GM18909 (cell line): ENCODE measurements around the gene ARF3.

Experiments used
- ATAC-seq: cut with Tn5 transposase; IDR thresholded peaks from one replicate; pipeline ENCODE4 v1.9.1; 2021; ENCODE audit warnings: mild to moderate bottlenecking; ENCODE audit not compliant: unreplicated experiment, poor library complexity

The ARF3 gene

DNA sequence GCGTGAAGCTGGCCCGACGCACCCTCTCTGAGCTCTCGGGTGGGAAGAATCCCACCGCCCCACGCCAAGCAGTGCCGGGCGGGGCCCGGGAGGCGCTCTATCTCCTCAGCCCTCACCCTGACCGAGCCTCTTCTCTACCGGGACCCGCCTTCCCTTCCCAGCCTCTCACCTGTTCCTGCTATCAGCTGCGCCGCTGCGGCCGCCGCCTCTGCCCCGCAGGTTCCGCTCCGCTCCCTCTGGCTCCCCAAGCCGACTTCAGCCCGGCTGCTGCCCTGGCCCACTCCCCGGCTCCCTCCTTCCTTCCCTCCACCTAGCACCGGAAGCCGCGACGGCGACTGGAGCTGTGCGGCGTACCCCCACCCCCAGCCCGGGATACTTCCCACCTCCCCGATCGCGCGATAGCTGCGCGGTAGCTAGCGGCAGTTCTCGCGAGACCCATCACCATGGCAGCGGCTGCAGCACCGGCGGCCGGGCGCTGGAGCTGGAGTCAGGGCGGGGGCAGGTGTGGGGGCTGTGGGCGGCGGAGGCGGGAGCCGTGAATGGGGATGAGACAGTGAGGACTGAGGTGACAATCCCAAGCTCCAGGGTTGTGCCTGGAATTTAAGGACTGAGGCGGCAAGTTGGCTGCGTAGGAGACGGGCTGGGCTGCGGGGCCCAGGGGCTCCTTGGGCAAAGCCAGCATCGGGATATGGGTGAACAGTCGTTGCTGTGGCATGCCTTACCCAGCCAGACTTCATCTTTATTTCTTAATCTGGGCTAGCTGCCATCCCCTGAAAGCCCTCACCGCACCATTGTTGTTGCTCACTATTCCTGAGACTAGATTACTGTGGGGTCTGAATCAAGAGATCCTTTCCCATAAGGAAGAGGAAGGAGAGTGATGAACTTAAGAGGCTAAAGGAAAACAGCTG lies at the start of gene ARF3:
Gene ARF3, minus strand, starts transcription at position 347 of the 908 bp plus-strand sequence. CDS start 16,392 bp downstream, outside the sequence.
- peak; percentile 91 for ATAC-seq

DNA sequence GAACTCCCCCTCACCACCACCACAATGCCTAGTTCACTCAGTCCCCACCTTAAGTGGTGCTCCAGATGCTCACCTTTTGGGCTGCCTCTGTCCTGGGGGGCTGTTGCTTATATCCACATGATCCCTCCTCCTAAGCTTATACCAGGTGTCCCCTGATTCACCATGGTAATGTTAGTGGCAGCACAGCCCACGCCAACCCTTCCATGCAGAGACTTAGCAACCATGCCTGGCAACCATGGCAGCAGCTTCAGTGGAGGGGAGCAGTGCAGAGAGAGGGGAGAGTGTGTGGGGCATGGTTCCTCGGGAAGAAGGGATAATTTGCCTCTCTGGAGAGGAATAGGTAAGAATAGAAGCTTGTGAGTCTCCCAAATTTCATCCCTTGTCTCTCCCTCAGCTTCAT lies 43.1 kb upstream of the ARF3 start:
- ATAC-seq = no peak

DNA sequence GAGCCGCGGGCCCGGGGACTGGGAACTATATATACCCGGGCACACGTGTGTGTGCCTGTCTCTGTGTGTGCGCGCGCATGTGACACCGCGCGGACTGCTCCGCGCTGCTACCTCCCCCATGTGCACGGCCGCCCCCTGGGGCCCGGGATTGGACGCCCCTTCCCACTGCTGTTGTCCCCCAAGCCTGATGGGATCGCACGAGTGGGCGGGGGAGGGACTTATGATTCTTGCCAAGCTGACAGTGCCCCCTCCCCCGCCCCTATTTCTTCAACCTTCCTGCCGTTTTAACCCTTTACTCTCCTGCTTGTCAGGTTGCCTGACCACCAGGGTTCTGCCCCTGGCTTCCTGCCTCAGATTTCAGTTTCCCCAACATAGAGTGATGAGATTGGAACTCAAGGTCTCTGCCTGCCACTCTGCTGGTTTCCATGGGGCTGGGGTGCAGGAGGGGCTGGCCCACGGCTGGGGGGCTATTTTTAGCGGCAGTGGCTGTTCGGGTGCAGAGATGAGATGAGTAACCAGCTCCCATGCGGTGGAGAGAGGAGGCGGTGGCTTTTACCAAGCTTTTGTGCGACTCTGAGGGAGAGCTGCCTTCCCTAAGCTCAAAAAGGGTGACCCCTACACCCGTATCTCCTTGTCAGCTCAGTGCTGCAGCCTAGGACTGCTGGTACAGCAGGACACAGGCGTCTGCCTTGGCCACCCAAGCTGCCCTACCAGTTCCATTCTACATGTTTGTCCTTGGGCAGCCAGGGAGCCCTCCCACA lies 42.3 kb upstream of the ARF3 start, which contains the start of gene DDN:
Gene DDN, minus strand, starts transcription at position 5 of the 761 bp plus-strand sequence. CDS start 88 bp downstream, outside the sequence.
- no peak for ATAC-seq

DNA sequence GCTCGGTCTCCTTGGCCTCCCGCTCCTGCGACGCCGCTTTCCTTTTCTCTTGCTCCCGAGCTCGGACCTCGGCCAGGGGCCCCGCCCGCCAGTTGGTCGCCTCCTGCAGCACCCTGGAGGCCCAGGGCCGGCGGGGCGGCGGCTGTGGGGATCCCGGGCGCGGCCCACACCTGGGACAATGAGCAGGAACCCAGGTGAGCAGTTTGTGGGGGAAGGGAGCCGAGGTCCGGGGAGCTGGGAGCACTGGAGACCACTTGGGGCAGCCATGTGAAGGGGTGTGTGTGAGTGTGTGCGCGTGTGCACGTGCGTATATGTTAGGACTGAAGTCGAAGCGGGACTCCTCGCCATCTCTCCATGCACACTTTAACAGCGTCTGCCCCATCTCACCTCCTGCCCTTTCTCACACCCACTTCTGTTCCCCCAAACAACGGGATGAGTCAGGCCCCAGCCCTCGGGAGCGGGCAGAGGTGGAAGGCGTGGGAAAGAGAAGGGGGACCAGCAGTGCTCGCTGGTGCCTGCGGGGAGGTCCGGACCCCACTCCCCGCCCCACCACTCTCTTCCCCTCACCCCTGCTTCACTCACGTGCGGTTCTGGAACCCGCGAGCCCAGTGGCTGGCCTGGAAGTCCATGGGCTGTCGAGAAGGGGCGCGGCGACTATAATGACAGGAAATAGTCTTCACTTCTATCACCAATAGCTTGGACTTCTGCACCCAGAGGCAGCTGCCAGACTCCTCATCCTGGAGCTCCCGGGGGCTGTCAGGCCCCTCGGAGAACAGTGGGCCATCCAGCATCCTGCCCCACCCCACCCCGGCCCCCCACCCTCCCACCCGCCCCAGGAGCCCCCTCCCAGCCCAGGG lies 41.4 kb upstream of the ARF3 start:
- peak; percentile 6 for ATAC-seq

DNA sequence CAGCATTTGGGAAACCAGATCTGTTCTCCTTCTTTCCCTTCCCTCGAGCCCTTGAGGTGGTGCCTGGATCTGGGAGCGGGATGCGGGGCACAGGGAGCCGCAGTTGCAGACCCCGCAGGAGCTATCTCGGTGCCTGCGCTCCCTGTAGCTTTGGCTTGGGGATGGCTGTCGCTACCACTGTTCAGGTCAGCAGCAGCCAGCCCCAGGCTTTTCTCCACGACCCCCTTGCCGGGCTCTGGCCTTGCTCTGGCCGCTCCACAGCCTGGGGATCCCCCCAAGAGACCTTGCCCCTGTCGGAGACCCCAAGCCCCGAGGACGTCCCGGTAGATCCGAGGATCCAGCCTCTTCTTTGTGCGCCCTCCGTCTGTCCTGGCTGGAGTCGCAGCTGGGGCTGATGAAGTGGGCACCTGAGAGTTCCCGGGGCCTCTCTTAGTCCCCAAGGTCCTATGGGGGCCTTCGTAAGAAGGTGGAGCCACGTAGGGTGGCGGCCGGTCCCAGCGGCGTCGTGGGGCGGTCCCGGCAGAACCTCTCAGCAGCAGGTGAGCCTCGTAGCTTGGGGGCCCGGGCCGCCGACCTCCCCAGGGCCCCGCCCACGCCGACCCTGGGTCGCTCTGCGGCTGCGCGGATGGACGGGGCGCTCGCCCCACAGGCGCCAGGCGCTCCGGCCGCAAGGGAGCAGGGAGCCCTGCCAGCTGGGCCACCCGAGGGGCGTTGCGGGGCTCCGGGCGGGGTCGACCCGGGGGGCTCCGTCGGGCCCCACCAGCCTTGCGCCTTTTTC lies 40.6 kb upstream of the ARF3 start:
- peak; percentile 45 for ATAC-seq

DNA sequence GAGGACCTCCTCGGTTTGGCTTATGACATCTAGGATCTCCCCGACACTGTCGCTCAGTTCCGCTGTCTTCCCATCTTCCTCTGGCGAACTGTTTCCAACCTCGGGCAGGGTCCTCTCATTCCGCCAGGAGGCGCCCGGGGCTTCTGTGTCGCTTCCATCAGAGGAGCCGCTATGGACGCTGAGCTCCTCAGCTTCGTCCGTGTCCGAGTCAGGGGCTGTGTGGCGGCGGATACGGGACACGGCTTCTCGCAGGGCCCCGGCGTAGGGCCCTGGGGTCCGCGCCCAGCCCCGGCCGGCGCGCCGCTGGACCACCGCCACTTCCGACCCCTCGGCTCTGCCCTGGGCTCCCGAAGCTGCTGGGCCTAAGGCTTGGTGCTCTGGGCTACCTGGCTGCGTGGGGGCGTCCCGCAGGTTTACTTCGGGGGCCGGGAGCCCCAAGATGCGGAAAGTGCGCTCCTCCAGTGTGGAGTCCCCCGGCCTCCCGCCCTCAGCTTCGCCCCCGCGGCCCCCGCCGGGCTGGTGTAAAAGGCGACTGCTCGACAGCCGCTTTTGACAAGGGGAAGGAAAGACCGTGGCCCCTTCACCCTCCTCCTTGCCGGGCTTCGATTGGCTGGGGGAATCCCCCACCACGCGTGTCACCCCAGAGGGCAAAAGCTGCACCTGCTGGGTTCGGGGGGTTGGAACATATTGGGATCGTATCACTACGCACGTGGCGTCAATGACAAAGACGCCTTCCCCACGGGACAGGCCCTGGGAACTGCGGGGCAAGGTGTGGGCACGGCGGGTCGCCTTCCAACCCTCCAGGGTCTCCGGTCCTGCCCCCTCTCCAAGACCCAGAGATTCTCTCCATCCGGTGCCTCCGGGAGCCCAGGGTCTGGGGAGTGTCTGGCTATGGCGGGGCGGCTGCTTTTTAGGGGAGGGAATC lies 39.8 kb upstream of the ARF3 start:
- no peak for ATAC-seq

DNA sequence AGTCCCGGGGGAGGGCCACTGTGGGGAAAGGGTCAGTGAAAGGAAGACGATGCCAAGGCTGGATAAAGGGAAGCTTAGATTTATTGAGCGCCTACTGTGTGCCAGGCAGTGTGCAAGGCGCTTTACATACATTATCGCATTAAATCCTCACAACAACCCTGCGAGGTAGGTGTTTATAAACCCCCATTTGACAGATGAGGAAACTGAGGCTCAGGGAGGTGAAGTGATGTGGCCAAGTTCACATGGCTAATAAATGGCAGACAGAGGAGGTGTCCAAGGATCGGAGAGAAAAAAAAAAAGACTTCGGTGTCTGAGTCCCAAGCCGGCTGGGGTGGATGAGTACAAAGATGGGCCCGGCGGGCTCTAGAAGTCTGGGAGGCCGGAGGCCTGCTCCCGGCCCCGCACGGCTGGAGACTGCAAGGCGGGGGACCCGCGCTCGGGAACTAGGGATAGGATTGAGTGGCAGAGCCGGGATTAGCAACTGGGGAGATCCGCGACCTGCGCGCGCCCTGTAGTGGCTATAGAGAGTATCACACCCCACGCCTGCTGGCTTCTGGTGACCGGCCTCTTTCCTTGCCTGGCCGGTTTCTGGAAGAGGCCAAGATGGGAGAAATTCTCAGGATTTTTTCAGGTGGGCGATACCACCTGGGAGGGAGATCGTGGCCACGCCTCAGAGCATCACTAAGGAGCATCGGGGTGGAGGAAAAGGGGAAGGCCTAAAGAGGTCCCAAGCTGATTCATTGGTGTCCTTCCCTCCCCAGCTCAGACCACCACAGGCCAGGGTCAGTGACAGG lies 38.0 kb upstream of the ARF3 start:
- ATAC-seq = no peak

DNA sequence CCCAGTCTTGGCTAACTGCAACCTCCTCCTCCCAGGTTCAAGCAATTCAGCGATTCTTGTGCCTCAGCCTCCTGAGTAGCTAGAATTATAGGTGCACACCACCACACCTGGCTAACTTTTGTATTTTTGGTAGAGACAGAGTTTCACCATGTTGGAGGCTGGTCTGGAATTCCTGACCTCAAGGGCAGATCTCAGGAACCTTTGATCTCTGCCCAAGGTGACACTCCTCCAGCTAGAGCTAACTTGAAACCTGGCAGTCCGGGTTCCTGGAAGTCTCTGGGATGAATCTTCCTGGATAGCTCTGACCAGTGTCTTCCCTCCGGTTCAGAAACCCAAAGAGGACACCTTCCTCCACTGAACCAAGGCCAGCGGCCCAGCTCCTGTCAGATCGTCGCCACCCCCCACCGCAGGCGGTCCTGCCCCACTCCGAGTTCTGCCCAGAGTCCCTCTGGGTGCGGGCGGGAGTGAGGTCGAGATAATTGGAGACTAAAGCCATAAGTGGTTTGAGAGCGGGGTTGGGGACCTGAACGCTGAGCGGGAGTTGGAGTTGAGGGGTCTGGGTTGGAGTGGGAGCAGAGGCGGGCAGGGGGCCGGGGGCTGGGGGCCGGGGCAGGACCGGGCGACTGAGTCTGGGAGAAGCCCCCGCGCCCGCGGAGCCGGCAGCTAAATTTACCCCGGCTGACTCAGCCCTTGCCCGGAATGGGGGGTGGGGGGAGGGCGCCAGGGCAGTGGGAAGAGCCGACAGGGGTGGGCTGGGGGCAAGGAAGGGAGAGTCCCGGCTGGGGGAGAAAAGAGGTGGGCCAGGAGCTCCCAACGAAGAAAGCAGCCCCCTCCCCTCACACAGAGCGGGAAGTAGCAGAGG lies 37.2 kb upstream of the ARF3 start:
- ATAC-seq = no peak

DNA sequence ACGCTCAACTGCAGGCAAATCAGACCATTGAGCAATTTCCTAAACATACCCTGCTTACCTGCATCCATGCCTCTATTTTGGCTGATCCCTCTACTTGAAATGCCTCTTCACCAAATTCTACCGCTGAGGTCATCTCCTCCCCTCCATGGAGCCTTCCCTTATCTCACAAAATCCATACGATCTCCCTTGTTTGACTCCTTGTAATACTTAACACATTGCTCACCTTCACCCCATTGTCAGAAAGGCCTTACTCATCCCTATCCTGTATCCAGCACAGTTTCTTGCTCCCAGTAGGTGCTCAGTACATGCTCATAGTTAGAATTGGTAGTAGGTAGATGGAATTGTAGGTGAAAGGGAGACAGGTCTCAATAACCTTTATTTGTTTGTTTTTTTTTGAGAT lies 36.5 kb upstream of the ARF3 start:
- ATAC-seq = no peak

DNA sequence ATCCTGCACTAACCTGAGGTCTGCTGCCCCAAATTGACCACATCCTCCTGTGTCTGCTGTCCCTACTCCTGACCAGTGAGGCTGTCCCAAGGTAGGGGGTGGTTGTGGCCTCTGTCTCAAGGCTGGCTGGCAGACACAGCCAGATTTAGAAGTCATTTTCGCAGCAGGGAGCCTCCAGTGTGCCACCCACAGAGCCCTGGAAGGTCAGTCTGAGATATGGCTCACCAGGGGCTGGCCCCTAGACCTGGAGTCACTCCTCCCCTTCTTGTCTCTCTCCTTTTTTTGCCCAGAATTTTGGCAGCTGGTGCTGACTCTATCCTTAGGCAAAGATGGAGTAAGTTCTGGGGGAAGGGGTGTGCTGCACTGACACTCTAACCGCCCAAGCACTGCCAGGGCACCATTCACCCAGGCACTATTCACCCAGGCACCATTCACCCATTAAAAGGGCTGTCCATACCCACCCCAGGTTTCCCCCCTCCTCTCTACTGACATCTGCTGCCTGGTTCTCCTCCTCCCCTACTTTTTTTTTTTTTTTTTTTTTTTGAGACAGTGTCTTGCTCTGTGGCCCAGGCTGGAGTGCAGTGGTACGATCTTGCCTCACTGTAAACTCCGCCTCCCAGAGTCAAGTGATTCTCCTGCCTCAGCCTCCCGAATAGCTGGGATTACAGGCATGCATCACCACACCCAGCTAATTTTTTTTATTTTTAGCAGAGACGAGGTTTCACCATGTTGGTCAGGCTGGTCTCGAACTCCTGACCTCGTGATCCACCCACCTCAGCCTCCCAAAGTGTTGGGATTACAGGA lies 34.2 kb upstream of the ARF3 start:
- no peak for ATAC-seq

DNA sequence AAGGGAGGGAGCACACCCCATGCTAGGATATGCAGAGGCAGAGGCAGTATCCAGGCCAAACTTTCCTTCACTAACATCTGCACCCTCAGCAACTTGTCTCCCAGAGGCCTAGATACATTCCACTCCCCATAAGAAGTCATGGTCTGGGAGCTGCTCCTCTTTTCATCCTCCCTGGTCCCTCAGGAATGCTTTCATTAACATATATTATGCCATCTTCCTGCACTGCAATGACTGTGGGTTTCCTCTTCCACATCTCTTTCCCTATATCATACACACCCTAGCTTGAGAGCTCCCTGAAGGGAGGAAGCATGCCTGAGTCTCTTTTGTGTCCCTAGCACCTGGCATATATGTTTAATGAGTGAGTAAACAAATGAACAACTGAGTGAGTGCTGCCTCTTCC lies 33.3 kb upstream of the ARF3 start:
- ATAC-seq = no peak

DNA sequence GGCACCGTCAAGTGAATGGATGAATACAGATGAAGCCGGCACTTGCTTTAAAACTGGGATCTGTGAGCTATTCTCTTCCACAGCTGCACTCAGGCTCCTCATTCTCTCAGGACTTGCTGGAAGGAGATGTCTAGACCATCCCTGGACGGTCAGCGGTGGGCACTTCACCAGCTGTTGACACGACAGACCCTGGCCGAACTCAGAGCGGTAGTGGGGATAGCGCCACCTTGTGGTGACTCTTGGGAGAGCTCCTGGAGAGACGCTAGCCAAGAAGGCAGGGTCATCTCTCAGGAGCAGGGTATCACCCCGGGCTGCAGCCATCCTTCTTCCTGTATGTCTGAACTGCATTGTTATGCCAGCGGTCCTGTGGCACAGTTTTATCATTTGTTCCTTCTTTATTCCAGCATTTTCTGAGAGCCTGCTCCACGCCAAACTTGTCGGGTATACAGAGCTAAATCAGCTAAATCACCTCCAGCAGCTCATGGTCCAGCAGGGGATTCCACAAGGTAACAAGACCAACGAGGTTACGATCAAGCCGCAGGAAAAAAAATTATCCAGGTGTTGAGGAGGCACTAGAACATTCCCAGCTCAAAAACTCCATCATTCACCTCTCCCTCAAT lies 30.9 kb upstream of the ARF3 start:
- ATAC-seq = no peak

DNA sequence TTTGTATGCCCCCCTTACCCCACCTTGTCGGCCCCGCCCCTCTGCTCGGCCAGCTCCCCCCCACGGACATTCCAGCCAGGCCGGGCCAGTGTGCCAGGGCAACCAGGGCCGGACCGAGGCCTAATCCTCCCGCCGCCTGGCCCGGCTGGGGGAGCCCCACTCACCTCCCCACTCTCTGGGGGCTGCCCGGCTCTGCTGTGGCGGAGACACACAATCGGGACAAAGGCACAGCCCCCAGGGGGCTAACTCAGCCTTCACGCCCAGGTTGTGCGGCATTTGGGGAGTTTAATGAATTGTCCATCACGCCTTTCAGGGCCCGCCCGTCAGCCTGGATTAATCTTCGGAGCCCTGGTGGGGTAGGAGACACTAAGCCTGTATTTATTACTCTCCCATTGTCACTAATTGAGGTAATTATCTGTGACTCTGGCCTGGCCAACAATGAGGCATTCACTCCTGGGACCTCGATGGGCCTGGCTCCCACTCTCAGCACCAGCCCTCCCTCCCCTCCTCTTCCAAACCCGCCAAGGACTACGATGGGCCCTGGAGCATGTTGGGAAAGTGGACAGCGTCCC lies 29.5 kb upstream of the ARF3 start:
- ATAC-seq = no peak

DNA sequence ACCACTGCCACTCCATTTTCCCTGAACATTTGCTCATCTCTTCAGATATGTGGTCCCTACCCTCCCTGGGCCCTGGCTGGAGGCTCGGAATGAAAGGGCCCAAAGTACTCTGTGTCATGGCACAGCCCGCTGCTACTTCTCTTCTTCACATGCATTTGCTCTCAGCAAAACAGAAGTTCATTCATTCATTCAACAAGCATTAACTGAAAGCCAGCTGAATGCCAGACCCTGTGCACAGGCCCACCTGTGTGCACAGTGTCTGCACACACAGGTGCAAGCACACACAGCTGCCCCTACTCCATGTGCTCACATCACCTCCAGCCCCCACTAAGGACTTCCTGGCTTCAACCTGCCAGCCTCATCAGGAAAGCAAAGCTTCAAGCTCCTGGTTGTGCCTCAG lies 28.6 kb upstream of the ARF3 start:
- no peak for ATAC-seq

DNA sequence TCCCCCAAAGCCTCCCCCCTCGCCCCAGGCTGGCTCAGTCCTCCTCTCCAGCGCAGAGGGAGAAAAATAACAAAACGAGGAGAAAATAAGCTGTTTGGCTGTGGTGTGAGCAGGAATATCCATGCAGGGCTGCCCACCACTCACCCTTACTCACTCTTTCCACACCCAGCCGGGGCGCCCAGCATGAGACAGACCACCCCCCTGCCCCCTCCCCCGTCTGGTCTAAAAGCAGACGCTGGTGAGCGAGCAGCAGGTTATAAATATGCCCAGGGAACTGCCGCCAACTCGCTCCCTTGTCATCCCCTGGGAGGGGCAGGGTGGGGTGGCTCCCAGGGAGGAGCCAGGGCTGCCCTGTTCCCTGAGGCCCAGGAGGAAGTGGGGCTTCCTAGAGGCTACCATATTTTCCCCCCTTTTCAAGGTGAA lies 28.2 kb upstream of the ARF3 start:
- no peak for ATAC-seq
